HepG2 (cell line): ENCODE measurements around the gene ILKAP. TPM values are rescaled to one million over a fixed set of nuclear protein-coding genes. Genes with fewer than 3 reads are reported as not detected.

Experiments used
- FOSL1 ChIP-seq: sonication (generic); formaldehyde crosslinking; IDR thresholded peaks from 2 replicates; pipeline ENCODE4 v1.9.0; 2021; ENCODE audit warnings: missing genetic modification reagents, borderline replicate concordance
- FOXJ3 ChIP-seq: sonication (generic); formaldehyde crosslinking; IDR thresholded peaks from 2 replicates; pipeline ENCODE4 v1.4.0; 2020; ENCODE audit warnings: missing genetic modification reagents, mild to moderate bottlenecking, borderline replicate concordance
- HCFC1 ChIP-seq: fragments of 150-350 bp; IDR thresholded peaks from 2 replicates; pipeline ENCODE4 v1.6.1; 2014; ENCODE audit warnings: low read depth, low read length
- HNRNPL ChIP-seq: fragments of 200-400 bp; formaldehyde crosslinking; IDR thresholded peaks from 2 replicates; pipeline ENCODE4 v1.6.1; 2017; ENCODE audit warnings: mild to moderate bottlenecking, low read depth, low read length
- HOXA5 ChIP-seq: sonication (generic); formaldehyde crosslinking; IDR thresholded peaks from 2 replicates; pipeline ENCODE4 v1.4.0; 2020; ENCODE audit warnings: missing genetic modification reagents
- IRF1 ChIP-seq: sonication (generic); formaldehyde crosslinking; IDR thresholded peaks from 2 replicates; pipeline ENCODE4 v1.4.0; 2020; ENCODE audit warnings: low read depth, mild to moderate bottlenecking, missing genetic modification reagents
- MYC ChIP-seq: sonication (generic); formaldehyde crosslinking; IDR thresholded peaks from 2 replicates; pipeline ENCODE4 v1.9.0; 2021; ENCODE audit warnings: missing genetic modification reagents, borderline replicate concordance
- NFYB ChIP-seq: sonication (generic); formaldehyde crosslinking; IDR thresholded peaks from 2 replicates; pipeline ENCODE4 v1.4.0; 2020; ENCODE audit warnings: missing genetic modification reagents
- RAD21 ChIP-seq: fragments of 450-650 bp; formaldehyde crosslinking; IDR thresholded peaks from 2 replicates; pipeline ENCODE4 v1.5.0; 2020; ENCODE audit warnings: mild to moderate bottlenecking
- SMAD9 ChIP-seq: sonication (generic); formaldehyde crosslinking; IDR thresholded peaks from 2 replicates; pipeline ENCODE4 v1.5.1; 2020; ENCODE audit warnings: mild to moderate bottlenecking, missing genetic modification reagents
- TEAD3 ChIP-seq: optimal IDR thresholded peaks from 2 replicates; pipeline ENCODE3; 2016; ENCODE audit warnings: borderline replicate concordance
- UBTF ChIP-seq: sonication (generic); formaldehyde crosslinking; IDR thresholded peaks from 2 replicates; pipeline ENCODE4 v1.4.0; 2020; ENCODE audit warnings: mild to moderate bottlenecking, missing genetic modification reagents
- ZBTB42 ChIP-seq: sonication (generic); formaldehyde crosslinking; IDR thresholded peaks from 2 replicates; pipeline ENCODE4 v1.5.0; 2020; ENCODE audit warnings: mild to moderate bottlenecking, missing genetic modification reagents
- ZBTB7A ChIP-seq: sonication (generic); formaldehyde crosslinking; IDR thresholded peaks from 2 replicates; pipeline ENCODE4 v1.8.0; 2022; ENCODE audit warnings: mild to moderate bottlenecking, missing genetic modification reagents
- ZFP62 ChIP-seq: sonication (generic); formaldehyde crosslinking; IDR thresholded peaks from 2 replicates; pipeline ENCODE4 v1.4.0; 2020; ENCODE audit warnings: missing genetic modification reagents
- ZFY ChIP-seq: sonication (generic); formaldehyde crosslinking; IDR thresholded peaks from 2 replicates; pipeline ENCODE4 v1.4.0; 2020; ENCODE audit warnings: missing genetic modification reagents
- ZNF264 ChIP-seq: sonication (generic); formaldehyde crosslinking; IDR thresholded peaks from 2 replicates; pipeline ENCODE4 v1.4.0; 2020; ENCODE audit warnings: missing genetic modification reagents
- ZNF3 ChIP-seq: IDR thresholded peaks from 2 replicates; pipeline ENCODE4 v1.7.0; 2017; ENCODE audit warnings: inconsistent platforms
- ZNF367 ChIP-seq: sonication (generic); formaldehyde crosslinking; IDR thresholded peaks from 2 replicates; pipeline ENCODE4 v1.4.0; 2020; ENCODE audit warnings: missing genetic modification reagents, borderline replicate concordance
- ZNF496 ChIP-seq: sonication (generic); formaldehyde crosslinking; IDR thresholded peaks from 2 replicates; pipeline ENCODE4 v1.8.1; 2023; ENCODE audit warnings: mild to moderate bottlenecking, moderate library complexity, missing genetic modification reagents; ENCODE audit not compliant: insufficient replicate concordance
- ZNF510 ChIP-seq: sonication (generic); formaldehyde crosslinking; IDR thresholded peaks from 2 replicates; pipeline ENCODE4 v1.4.0; 2020; ENCODE audit warnings: low read depth, mild to moderate bottlenecking, missing genetic modification reagents
- ZNF562 ChIP-seq: sonication (generic); formaldehyde crosslinking; IDR thresholded peaks from 2 replicates; pipeline ENCODE4 v1.8.0; 2022; ENCODE audit warnings: missing genetic modification reagents, borderline replicate concordance
- ZNF589 ChIP-seq: sonication (generic); formaldehyde crosslinking; conservative IDR thresholded peaks from 2 replicates; pipeline ENCODE4 v1.8.0; 2022; ENCODE audit warnings: mild to moderate bottlenecking, moderate library complexity, missing genetic modification reagents
- ZNF644 ChIP-seq: IDR thresholded peaks from 2 replicates; pipeline ENCODE4 v1.6.1; 2016; ENCODE audit warnings: low read depth
- ZNF660 ChIP-seq: sonication (generic); formaldehyde crosslinking; IDR thresholded peaks from 2 replicates; pipeline ENCODE4 v1.5.1; 2020; ENCODE audit warnings: mild to moderate bottlenecking, low read depth, missing genetic modification reagents, borderline replicate concordance
- ZNF709 ChIP-seq: sonication (generic); formaldehyde crosslinking; IDR thresholded peaks from 2 replicates; pipeline ENCODE4 v1.5.0; 2020; ENCODE audit warnings: mild to moderate bottlenecking, missing genetic modification reagents
- ZNF724P ChIP-seq: sonication (generic); formaldehyde crosslinking; IDR thresholded peaks from 2 replicates; pipeline ENCODE4 v1.8.0; 2022; ENCODE audit warnings: missing genetic modification reagents, borderline replicate concordance
- ZNF768 ChIP-seq: sonication (generic); formaldehyde crosslinking; IDR thresholded peaks from 2 replicates; pipeline ENCODE4 v1.4.0; 2020; ENCODE audit warnings: missing genetic modification reagents
- ZNF816 ChIP-seq: sonication (generic); formaldehyde crosslinking; IDR thresholded peaks from 2 replicates; pipeline ENCODE4 v1.8.0; 2022; ENCODE audit warnings: missing genetic modification reagents, mild to moderate bottlenecking, borderline replicate concordance
- ZNF83 ChIP-seq: sonication (generic); formaldehyde crosslinking; IDR thresholded peaks from 2 replicates; pipeline ENCODE4 v1.4.0; 2020; ENCODE audit warnings: missing genetic modification reagents, mild to moderate bottlenecking, borderline replicate concordance
- ZSCAN21 ChIP-seq: sonication (generic); formaldehyde crosslinking; IDR thresholded peaks from 2 replicates; pipeline ENCODE4 v1.8.0; 2022; ENCODE audit warnings: mild to moderate bottlenecking, missing genetic modification reagents, moderate library complexity, borderline replicate concordance
- polyA plus RNA-seq, 8 experiments: library from polyadenylated mRNA; depleted of rRNA in 3 of 8; stranded (reverse) in 7 of 8; unstranded in 1 of 8; fragments of >200 nt; fragmentation: Illumina TruSeq in 4 of 8; extraction: Trizol in 4 of 8; gene quantifications; 2 replicates each; pipeline versions ENCODE4 v1.2.1 to v1.2.3, GENCODE V29; 2011 to 2016; ENCODE audit warnings: low read depth in 4 of 8, missing spikeins in 1 of 8, mixed read lengths in 1 of 8; ENCODE audit not compliant: insufficient read depth in 1 of 8
- total RNA-seq, 5 experiments: library from RNA; depleted of rRNA; stranded (reverse); fragments of >200 nt; fragmentation: Illumina TruSeq; extraction: Trizol; gene quantifications; 2 replicates each; pipeline ENCODE4 v1.2.3, GENCODE V29; 2016; ENCODE audit warnings: low read depth in 1 of 5

Gene ILKAP
- total and polyA plus RNA-seq, 2 of the 13 experiments (the other 11 are each of a cell fraction or from before 2014, with no cell fraction given): 29.6 to 33.1 TPM

GRCh38 chr2:238136820-238137537 is 66.5 kb downstream of the ILKAP start (continued):
- peak; percentile 91 for TF ChIP-seq ZNF768 (CRISPR knock-in tag)
- no peak for TF ChIP-seq ZNF562 (CRISPR knock-in tag)
- TF ChIP-seq ZNF709: no peak
- TF ChIP-seq ZNF816 (CRISPR knock-in tag): no peak
- 0 out of 2 replicates have a peak, but pooled peaks have one; percentile 64 for TF ChIP-seq ZNF510 (CRISPR knock-in tag)
- no peak for TF ChIP-seq ZNF3 (CRISPR knock-in tag)
- TF ChIP-seq ZBTB42 (CRISPR knock-in tag): no peak
- TF ChIP-seq ZNF724P: no peak
- no peak for TF ChIP-seq ZNF367 (CRISPR knock-in tag)
- no peak for TF ChIP-seq FOXJ3
- no peak for TF ChIP-seq IRF1 (CRISPR knock-in tag)
- TF ChIP-seq ZBTB7A (CRISPR knock-in tag): peak; percentile 70; the same call in 1 of the 2 replicates
- TF ChIP-seq SMAD9 (CRISPR knock-in tag): no peak
- TF ChIP-seq FOSL1 (CRISPR knock-in tag): no peak
- TF ChIP-seq ZFP62 (CRISPR knock-in tag): no peak
- no peak for TF ChIP-seq ZFY (CRISPR knock-in tag)
- no peak for TF ChIP-seq ZNF264
- TF ChIP-seq ZNF83 (CRISPR knock-in tag): no peak
- TF ChIP-seq ZNF644: 0 out of 2 replicates have a peak, but pooled peaks have one; percentile 14
- no peak for TF ChIP-seq NFYB (CRISPR knock-in tag)
- TF ChIP-seq ZNF660: no peak
- peak; percentile 29; the same call in 1 of the 2 replicates for TF ChIP-seq MYC (CRISPR knock-in tag)
- no peak for TF ChIP-seq ZNF589
- no peak for TF ChIP-seq HCFC1
- no peak for TF ChIP-seq ZSCAN21 (CRISPR knock-in tag)
- peak; percentile 69 for TF ChIP-seq UBTF (CRISPR knock-in tag)
- no peak for TF ChIP-seq TEAD3 (CRISPR knock-in tag)
- TF ChIP-seq RAD21 (CRISPR knock-in tag): 0 out of 2 replicates have a peak, but pooled peaks have one; percentile 7
- TF ChIP-seq ZNF496 (CRISPR knock-in tag): no peak
- no peak for TF ChIP-seq HOXA5 (CRISPR knock-in tag)
- 0 out of 2 replicates have a peak, but pooled peaks have one; percentile 52 for TF ChIP-seq HNRNPL
